K562 (cell line): ENCODE measurements around the gene ARHGAP15. TPM values are rescaled to one million over a fixed set of nuclear protein-coding genes. Genes with fewer than 3 reads are reported as not detected.
A peak's percentile ranks its signal among the peaks of the same experiment; 100 is the strongest.

ENCODE experiments used
- ATAC-seq: fragments of 200-7000 bp; cut with Tn5 transposase; 3 replicates; pipeline ENCODE4 v1.9.1; 2020; ENCODE audit warnings: moderate library complexity
- BruUV-seq: library from RNA; stranded (reverse); fragments of 400-500 nt; replicated peaks from 2 replicates; lab custom pipeline; 2021; lab: Mats Ljungman, UMichigan
- CTCF ChIA-PET: fragments of 300-600 bp; formaldehyde crosslinking; extraction: SDS; loops from one replicate; lab custom pipeline; 2021; ENCODE audit warnings: low intra/inter-chr PET ratio; lab: Yijun Ruan, JAX
- POLR2A ChIA-PET: fragments of 300-600, 350-650 bp; sonication (Branson Sonifier 250); formaldehyde crosslinking; extraction: SDS; loops from one replicate; lab custom pipeline; 2021; ENCODE audit warnings: antibody characterized with exemption, inconsistent platforms; lab: Yijun Ruan, JAX
- DNase-seq, 4 experiments: peaks; one replicate each; pipeline versions ENCODE4 v3.0.0 to v3.0.0-alpha.2; 2011 to 2018; ENCODE audit warnings: low spot score in 3 of 4, mixed read lengths in 3 of 4; ENCODE audit errors: extremely low read depth in 1 of 4
- FAIRE-seq: peaks from 2 replicates; lab custom pipeline; 2011; peaks lifted over from hg19 to GRCh38; lab: Jason Lieb, UNC
- H2AFZ ChIP-seq: 2 replicates; pipeline ENCODE4 v1.6.0; 2011; ENCODE audit warnings: low read depth, low read length, control low read depth, inconsistent platforms
- H3K27ac ChIP-seq: fragments of 200-600 bp; 3 replicates; pipeline ENCODE4 v1.8.0; 2011; ENCODE audit warnings: low read depth, mild to moderate bottlenecking, control low read depth, inconsistent platforms, low read length, moderate library complexity, mixed read lengths; ENCODE audit errors: extremely low read depth
- H3K27me3 ChIP-seq, 2 experiments: fragments of 300-600 bp in 1 of 2; 2 replicates in 1 of 2; 3 replicates in 1 of 2; pipeline versions ENCODE4 v1.6.0 to v1.8.0; 2011; ENCODE audit warnings: inconsistent platforms in 2 of 2, low read length in 2 of 2, mild to moderate bottlenecking in 1 of 2, mixed read lengths in 1 of 2, moderate library complexity in 1 of 2; ENCODE audit not compliant: control insufficient read depth in 2 of 2, insufficient read depth in 2 of 2
- H3K36me3 ChIP-seq: fragments of 300-600 bp; 3 replicates; pipeline ENCODE4 v1.8.0; 2011; ENCODE audit warnings: mild to moderate bottlenecking, low read length, inconsistent platforms; ENCODE audit not compliant: control insufficient read depth, insufficient read depth
- H3K4me1 ChIP-seq, 2 experiments: fragments of 200-600 bp in 1 of 2; replicated peaks in 1 of 2; 2 replicates in 1 of 2; 3 replicates in 1 of 2; pipeline versions ENCODE4 v1.5.1 to v1.8.0; 2011; ENCODE audit warnings: inconsistent platforms in 2 of 2, low read length in 2 of 2, mild to moderate bottlenecking in 1 of 2, mixed read lengths in 1 of 2, moderate library complexity in 1 of 2; ENCODE audit not compliant: control insufficient read depth in 2 of 2, insufficient read depth in 2 of 2
- H3K4me2 ChIP-seq: 2 replicates; pipeline ENCODE4 v1.6.1; 2011; ENCODE audit warnings: low read length, control low read depth, inconsistent platforms, mixed read lengths; ENCODE audit not compliant: insufficient read depth
- H3K4me3 ChIP-seq: fragments of 200-600 bp; sonication (generic), shearing (Covaris generic); 2 replicates; pipeline ENCODE4 v1.5.1; 2016; ENCODE audit warnings: control low read depth, inconsistent platforms
- H3K79me2 ChIP-seq: fragments of 200-600 bp; 3 replicates; pipeline ENCODE4 v1.8.0; 2011; ENCODE audit warnings: low read length, inconsistent platforms; ENCODE audit not compliant: control insufficient read depth, insufficient read depth
- H3K9ac ChIP-seq, 2 experiments: 2 replicates each; pipeline versions ENCODE4 v1.6.0 to v1.6.1; 2011; ENCODE audit warnings: low read depth in 2 of 2, low read length in 2 of 2, control low read depth in 1 of 2, inconsistent platforms in 1 of 2, mild to moderate bottlenecking in 1 of 2, mixed read lengths in 1 of 2; ENCODE audit not compliant: insufficient read depth in 1 of 2
- H3K9me1 ChIP-seq: one replicate; pipeline ENCODE4 v1.6.0; 2011; ENCODE audit warnings: inconsistent platforms, mild to moderate bottlenecking, low read length, moderate library complexity; ENCODE audit not compliant: control insufficient read depth, insufficient read depth
- H3K9me3 ChIP-seq: replicated peaks from 2 replicates; pipeline ENCODE4 v1.5.1; 2011; ENCODE audit warnings: low read depth, low read length, inconsistent platforms; ENCODE audit not compliant: control insufficient read depth, insufficient read depth
- H4K20me1 ChIP-seq: replicated peaks from 2 replicates; pipeline ENCODE4 v1.6.1; 2011; ENCODE audit warnings: low read length, inconsistent platforms, mixed read lengths; ENCODE audit not compliant: control insufficient read depth, insufficient read depth
- CHCHD3 ChIP-seq: fragments of 250-450 bp; sonication (Bioruptor Pico); IDR thresholded peaks from 2 replicates; pipeline ENCODE4 v2.1.2; 2022; ENCODE audit warnings: mild to moderate bottlenecking
- WGBS: fragments of 100-300 bp; shearing (Covaris generic); methylation state at CpG from one replicate; pipeline ENCODE4 v1.1.6; 2016; ENCODE audit warnings: low coverage, mixed read lengths; ENCODE audit not compliant: insufficient coverage; ENCODE audit errors: missing lambda C conversion rate; 5-methylcytosine and 5-hydroxymethylcytosine counted together
- in situ Hi-C: fragments of 300-500 bp; cut with MboI; formaldehyde crosslinking; loops from 4 replicates; pipeline ENCODE4 v1.15.0; 2018; ENCODE audit warnings: inconsistent platforms, mixed read lengths
- intact Hi-C: fragments of 100-400 bp; cut with micrococcal nuclease; formaldehyde crosslinking; loops from 2 replicates; pipeline ENCODE4 v1.14.2; 2022
- polyA plus RNA-seq, 8 experiments: library from polyadenylated mRNA; depleted of rRNA in 4 of 8; stranded (reverse) in 5 of 8; unstranded in 3 of 8; fragments of >200 nt; fragmentation: Nextera tagmentation in 2 of 8; fragmentation: Illumina TruSeq in 1 of 8; extraction: Ambion mirVana in 2 of 8; extraction: Trizol in 1 of 8; gene quantifications; 2 replicates each; pipeline versions ENCODE4 v1.2.1 to v1.2.3, GENCODE V29; 2011 to 2014; ENCODE audit warnings: inconsistent platforms in 1 of 8, missing spikeins in 1 of 8
- total RNA-seq, 7 experiments: library from RNA; depleted of rRNA in 6 of 7; stranded (reverse); fragments of >200 nt in 6 of 7; fragmentation: Illumina TruSeq in 2 of 7; extraction: Trizol in 2 of 7; gene quantifications; 2 replicates each; pipeline versions ENCODE4 v1.2.1 to v1.2.3, GENCODE V29; 2011 to 2021; ENCODE audit warnings: low replicate concordance in 1 of 7
- TF ChIP-seq, protein P1 (sequence below), 2 experiments: fragments of 450-650 bp in 1 of 2; sonication (generic) in 1 of 2; formaldehyde crosslinking in 1 of 2; IDR thresholded peaks; 2 replicates each; pipeline versions ENCODE4 v1.7.1 to v1.9.0; 2016 to 2022; ENCODE audit warnings: inconsistent platforms in 1 of 2, mild to moderate bottlenecking in 1 of 2, missing genetic modification reagents in 1 of 2

The ARHGAP15 gene
- total and polyA plus RNA-seq, 9 of the 15 experiments (the other 6 are each of a cell fraction or from before 2014, with no cell fraction given), result 1.5 to 17.9 (median 7.9) TPM

DNA sequence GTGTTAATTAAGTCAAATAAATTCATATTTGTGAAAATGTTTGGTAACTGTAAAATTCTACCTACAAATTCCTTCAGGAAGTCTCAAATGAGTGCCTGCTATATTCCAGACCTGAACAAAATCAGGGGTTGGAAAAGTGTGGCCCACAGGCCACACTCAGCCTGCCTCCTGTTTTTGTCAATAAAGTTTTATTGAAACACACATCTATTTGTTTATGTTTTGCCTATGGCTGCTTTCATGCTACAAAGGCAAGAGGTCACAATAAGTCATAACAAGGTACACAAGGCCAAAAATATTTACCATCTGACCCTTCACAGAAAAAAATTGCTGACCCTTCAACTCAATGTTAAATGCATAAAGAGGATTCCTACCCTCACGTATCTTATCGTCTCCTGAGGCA is 581.7 kb downstream of the ARHGAP15 start:
- H3K9ac ChIP-seq, result no peak overlapping the region
- DNase-seq (no peak), FAIRE-seq (no peak), ATAC-seq (no peak)
- no TSS peak for BruUV-seq
- H3K4me3 ChIP-seq, result no peak overlapping the region
- H3K4me2 ChIP-seq, result no peak overlapping the region
- no peaks in the 10 kb centered on the region for H3K9me1 ChIP-seq
- 24% methylated on average over 2 of the region's 2 CpGs for WGBS
- H3K9me3 ChIP-seq, result no peaks in the 10 kb centered on the region; the same call in 1 of the 2 replicates
- ChIA-PET CTCF (no interaction called here), POLR2A (no interaction called here)
- H3K27ac ChIP-seq, result no peak overlapping the region
- intact Hi-C loops, result no loop called here
- no peaks in the 10 kb centered on the region for H3K27me3 ChIP-seq
- no peaks in the 10 kb centered on the region for H4K20me1 ChIP-seq
- no peaks in the 10 kb centered on the region for H3K36me3 ChIP-seq
- H3K4me1 ChIP-seq, result no peaks in the 10 kb centered on the region
- H2AFZ ChIP-seq, result no peak overlapping the region
- TF ChIP-seq, protein P1, sequence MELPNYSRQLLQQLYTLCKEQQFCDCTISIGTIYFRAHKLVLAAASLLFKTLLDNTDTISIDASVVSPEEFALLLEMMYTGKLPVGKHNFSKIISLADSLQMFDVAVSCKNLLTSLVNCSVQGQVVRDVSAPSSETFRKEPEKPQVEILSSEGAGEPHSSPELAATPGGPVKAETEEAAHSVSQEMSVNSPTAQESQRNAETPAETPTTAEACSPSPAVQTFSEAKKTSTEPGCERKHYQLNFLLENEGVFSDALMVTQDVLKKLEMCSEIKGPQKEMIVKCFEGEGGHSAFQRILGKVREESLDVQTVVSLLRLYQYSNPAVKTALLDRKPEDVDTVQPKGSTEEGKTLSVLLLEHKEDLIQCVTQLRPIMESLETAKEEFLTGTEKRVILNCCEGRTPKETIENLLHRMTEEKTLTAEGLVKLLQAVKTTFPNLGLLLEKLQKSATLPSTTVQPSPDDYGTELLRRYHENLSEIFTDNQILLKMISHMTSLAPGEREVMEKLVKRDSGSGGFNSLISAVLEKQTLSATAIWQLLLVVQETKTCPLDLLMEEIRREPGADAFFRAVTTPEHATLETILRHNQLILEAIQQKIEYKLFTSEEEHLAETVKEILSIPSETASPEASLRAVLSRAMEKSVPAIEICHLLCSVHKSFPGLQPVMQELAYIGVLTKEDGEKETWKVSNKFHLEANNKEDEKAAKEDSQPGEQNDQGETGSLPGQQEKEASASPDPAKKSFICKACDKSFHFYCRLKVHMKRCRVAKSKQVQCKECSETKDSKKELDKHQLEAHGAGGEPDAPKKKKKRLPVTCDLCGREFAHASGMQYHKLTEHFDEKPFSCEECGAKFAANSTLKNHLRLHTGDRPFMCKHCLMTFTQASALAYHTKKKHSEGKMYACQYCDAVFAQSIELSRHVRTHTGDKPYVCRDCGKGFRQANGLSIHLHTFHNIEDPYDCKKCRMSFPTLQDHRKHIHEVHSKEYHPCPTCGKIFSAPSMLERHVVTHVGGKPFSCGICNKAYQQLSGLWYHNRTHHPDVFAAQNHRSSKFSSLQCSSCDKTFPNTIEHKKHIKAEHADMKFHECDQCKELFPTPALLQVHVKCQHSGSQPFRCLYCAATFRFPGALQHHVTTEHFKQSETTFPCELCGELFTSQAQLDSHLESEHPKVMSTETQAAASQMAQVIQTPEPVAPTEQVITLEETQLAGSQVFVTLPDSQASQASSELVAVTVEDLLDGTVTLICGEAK (IDR thresholded peaks at IDR 0.05), result peak; percentile 91
- TF ChIP-seq, protein P1 (CRISPR knock-in tag; IDR thresholded peaks at IDR 0.05), result peak; percentile 94
- TF ChIP-seq CHCHD3 (CRISPR knock-in tag), result no peak
- no peaks in the 10 kb centered on the region for H3K79me2 ChIP-seq
- in situ Hi-C loops, result no loop called here
